Measurements from ENCODE around the gene E2F4.

Gene E2F4

DNA sequence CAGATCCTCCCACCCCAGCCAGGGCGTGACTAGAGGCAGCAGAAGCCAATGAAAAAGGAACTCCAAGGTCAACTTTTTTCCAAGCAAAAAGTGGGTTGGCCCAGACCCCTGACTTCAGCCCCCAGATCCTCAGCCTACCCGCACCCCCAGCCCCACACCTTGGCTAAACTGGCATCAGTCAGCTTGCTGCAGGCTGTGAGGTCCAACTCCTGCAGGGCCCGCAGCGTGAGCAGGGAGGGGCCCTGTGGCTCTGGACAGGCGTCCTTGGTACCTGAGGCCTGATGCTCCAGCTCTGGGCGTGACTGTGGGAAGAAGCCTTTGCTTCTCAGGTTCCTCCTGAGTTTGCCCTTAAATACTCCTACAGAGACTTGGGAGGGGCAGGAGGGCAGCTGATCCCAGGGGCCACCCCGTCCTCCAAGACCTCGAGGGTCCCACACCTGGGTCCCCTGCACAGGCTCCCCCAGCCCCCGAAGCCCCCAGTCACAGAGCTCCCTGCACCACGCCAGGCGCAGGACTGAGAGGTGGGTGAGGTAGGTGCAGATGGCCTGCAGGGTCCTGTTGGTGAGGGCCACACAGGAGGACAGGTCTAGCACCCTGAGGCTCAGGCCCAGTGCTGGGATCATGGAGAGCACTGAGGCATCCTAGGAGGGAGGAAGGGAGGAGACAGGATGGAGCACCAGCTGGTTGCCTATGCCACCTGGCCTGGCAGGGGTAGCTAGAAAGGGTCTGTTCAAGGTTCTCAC lies 16.4 kb downstream of the E2F4 start:
- no peak for DNase-seq (ENCODE audit: low read depth)

DNA sequence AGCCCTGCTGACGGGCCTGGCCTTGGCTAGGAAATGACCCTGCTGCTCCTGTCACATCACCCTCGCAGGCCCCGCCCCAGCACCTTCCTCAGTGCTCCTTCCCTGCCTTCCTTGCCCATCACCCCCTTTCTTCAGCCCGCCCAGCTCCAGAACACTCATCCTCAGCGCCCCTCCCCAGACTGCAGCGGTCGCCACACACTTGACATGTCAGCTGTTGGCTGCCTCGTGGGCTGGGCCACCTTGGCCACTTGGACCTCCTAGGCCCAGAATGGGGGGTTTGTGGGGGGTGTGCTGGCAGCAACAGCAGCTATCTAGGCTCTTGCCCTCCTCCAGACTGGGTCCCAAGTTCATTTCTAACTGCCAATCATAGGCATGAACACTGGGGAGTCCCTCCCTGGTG lies 17.6 kb downstream of the E2F4 start:
- DNase-seq (ENCODE audit: low read depth): no peak

DNA sequence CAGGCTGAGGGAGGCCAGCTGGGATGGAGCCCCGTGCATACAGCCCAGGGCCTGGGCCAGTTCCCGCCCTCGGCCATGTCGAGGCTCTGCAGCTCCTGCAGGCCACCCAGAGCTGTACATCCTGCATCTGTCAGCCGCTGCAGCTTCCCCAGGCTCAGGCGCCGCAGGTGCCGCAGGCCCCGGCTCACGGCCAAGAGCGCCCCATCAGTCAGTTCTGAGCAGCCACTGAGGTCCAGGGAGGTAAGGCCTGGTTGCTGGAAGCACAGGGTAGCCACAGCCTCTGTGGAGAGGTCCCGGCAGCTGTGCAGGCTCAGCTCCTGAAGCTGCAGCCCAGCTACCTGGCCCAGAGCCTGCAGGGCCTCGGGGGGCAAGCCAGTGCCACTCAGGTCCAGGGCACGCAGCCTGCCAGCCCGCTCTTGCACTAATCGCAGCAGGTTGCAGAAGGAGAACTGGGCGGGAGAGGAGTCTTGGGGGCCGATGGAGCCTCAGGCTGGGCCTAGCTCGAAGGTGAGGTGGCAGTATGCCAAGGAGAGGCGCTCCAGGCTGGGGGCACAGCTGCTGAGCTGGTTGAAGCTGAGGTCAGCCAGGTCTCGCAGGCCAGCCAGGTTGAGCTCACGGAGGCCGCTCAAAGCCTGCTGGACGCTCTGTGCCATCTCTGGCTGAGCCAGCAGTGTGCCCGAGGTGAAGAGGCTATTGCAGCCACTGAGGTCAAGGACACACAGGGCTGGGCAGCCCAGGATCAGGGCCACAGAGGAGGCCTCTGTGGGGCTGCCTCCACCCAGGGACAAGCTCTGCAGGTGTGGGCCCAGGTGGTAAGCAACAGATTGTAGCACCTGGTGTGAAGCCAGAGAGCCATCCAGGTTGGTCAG lies 18.3 kb downstream of the E2F4 start:
- DNase-seq (ENCODE audit: low read depth): no peak

DNA sequence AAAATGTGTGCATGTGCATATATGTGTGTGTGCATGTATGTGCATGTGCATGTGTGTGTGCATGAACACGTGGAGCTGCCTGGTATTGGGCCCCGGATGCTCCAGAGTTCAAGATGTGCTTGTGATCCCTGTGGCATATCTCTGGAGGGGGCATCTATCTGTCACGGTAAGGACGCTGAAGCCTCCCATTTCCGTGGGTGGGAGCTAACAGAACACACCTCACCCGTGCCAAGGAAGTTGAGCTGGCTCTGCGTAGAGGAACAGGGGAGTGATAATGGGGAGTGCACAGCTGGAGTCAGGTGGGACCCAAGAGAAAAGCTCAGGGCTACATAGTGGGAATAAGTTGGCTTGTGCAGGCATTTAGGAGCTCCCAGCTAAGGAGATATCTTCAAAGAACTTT lies 19.7 kb downstream of the E2F4 start:
- DNase-seq (ENCODE audit: low read depth): no peak

DNA sequence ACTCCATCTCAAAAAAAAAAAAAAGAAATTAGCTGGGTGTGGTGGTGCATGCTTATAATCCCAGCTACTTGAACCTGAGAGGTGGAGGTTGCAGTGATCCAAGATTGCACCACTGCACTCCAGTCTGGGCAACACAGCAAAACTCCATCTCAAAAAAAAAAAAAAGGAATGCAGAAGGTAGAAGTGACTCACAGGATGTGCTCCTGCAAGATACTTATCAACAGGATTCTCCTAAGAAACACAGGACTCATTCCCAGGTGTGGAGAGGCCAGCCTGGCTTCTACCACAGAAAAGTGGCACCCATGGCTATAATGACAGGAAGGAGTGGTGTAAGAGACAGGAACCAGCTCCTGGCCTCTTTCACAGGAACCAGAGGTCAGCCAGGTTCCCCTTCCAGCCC lies 20.8 kb downstream of the E2F4 start:
- DNase-seq (ENCODE audit: low read depth): no peak

DNA sequence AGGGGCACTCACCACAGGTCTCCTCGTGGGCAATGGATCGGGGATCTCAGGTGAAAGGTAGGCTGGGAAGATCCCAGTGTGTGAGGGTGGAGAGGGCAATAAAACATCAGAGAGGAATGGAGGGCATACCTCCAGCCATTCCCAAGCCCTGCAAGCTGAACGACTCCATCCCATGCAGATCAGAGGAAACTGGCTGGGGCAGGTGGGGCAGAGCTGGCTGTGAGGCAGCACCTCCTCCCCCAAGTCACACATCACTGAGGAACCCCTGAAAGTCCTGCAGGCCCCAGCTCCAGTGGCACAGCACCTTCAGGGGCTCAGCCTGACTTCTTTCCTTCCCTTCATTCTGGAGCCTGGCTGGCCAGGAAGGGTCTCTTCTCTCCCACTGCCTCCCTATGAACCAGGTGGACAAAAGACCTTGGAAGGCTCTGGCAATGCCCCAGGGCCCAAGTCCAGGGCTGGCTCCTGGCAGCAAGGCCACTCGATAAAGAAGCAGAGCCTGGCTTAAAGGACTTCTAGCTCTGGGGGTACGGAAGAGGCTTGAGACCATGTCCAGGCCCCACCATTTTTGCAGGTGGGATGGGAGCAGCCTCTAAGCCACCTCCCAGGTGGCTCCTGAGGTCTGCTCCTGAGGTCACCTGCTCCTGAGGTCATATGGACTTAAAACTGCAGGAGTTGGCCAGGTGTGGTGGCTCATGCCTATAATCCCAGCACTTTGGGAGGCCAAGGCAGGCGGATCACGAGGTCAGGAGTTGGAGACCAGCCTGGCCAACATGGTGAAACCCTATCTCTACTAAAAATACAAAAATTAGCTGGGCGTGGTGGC lies 21.5 kb downstream of the E2F4 start:
- DNase-seq (ENCODE audit: low read depth): no peak

DNA sequence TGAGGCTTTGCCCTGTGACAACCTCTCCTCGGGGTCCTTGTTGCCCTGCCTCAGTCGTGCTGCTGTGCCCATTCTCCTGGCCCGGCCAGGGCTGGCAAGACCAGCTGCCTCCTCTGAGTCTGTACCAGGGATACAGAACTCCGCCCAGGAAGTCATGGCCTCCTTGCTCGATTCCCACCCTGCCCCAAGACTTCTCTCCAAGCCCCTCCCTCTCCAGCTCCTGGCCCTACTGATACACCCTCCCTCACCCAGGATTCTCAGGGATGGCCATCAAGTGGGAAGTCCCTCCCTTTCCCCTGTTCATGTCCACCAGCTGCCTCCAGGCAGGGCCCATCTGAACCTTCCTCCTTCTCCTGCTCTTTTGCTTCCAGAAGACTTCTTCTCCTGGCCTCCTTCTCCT lies 23.8 kb downstream of the E2F4 start:
- no peak for DNase-seq (ENCODE audit: low read depth)

DNA sequence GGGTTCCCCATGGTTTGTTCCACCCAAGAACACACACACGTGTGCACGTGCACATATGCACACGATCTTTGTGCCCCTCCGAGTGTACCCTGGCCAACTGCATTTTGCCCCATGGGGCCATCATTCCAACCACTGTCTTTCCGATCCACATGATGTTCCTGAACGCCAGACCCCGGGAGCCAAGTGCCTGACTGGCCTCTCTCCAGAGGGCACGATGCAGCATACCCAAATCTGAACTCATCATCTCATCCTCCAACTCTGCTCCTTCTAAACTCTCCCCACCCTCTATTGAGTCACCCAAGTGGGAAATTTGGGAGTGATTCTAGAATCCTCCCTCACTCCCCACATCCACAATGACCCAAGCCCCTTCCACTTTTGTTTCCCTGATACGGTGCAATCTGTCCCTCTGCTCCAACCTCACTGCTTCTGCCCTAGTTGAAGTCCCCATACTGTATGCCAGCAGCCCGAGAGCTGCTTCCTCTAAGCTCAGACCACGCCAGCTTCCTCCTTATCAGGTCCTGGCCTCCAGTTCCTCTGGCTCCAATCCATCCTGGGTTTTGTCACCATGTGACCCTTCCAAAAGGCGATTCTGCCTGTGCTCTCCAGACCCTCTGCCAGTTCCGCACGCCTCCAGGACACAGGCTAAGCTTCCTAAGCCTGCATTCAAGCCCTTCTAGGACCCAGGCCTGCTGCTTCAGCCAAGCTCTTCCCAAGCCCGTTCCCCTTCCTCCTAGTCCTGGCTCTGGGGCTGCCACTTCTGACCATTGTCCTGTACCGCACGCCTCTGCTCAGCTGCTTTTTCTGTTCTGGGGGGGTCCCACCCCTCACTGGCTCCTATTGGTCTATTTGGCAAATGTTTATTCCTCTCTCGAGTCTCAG lies 24.9 kb downstream of the E2F4 start:
- no peak for DNase-seq (ENCODE audit: low read depth)

DNA sequence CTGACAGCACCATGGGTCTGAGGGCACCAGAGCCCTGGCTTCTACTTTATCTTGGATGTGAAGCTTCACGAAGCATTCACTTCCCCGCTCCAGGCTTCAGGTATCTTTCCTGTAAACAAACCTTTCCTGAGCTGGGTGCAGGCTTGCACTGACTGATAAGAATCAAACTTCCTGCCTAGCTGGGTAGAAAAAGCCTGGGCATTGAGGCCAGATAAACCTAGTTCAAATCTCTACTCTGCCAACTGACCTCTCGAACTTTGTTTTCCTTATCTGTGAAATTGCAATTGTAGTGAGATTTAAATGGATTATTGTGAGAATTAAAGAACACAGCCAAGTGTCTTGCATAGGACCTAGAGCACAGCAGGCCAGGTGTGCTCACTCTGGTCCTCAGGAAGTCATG lies 32.0 kb downstream of the E2F4 start:
- no peak for DNase-seq (ENCODE audit: low read depth)

DNA sequence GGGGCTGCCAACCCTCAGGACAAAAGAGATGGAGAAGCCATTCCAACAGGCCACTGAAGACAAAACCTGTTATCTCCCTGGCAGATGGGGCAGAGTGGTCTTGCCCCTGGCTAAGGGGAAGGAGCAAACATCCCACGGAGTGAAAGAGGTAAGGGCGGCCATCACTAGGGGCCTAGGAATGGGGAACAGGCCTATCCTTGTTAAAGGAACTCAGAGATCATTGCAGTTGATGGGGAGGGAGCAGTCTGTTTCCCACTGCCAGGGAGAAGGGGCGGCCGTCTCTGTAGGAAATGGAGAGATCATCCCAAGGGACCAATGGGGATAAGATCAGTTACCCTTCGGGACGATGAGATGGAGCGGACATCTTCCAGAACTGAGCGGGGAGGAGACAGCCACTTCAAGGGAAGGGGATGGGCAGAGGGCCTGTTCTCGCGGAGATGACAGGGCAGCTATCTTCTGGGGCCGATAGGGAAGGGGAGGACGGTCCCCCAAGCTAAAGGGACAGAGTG lies 34.4 kb downstream of the E2F4 start:
- no peak for DNase-seq (ENCODE audit: low read depth)

DNA sequence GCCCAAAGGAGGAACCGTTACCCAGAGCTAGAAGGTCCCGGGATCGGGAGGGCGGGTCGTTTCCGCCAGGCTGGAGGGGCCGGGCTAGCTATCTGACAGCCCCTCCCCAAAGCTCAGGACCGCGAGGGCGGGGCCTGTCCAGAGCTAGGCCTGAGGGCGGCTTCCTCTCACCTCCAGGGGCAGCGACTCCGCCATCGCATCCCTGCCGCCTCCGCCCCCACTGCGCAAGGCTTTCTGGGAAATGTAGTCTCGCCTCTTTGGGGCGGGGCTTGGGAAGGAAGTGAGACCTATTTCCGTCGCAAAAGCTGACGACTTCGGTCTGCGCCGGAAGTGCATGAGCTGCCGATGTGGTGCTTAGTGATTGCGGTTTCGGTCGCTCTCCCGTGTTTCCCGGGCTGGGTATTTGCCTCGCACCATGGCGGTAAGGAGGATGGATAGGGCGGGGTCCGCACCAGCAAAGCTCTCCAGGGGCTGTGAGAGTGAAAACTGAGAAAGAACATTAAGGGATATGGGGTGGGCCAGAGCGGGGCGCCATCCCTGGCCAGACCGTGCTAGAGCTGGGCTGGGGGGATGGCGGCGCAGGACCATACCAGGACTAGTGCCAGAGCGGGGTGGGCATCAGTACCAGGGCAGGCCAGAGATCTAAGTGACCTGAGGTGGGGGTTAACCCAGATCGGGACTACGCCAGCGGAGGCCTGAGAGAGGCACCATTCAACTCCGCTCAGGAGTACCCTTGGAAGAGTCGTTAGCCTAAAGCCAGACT lies 35.0 kb downstream of the E2F4 start, which contains the start of gene TMEM208:
TSS of gene TMEM208 (plus strand) at position 327 of the 763 bp plus-strand sequence. CDS start at position 416, 89 bp downstream.
- DNase-seq (ENCODE audit: low read depth): peak; percentile 96

DNA sequence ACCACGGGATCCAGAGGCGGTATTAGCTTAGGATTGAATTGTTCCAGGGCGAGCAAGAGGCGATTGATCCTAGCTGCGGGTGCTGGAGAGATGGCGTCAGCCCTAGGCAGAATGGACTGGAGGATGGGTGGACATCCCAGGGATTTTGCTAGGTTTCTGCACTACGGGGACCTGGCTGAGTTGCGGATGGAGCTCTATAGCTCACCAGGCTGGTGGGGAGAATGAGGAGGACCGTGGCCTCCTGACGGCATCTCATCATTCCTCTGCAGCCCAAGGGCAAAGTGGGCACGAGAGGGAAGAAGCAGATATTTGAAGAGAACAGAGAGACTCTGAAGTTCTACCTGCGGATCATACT lies 35.6 kb downstream of the E2F4 start:
- no peak for DNase-seq (ENCODE audit: low read depth)

DNA sequence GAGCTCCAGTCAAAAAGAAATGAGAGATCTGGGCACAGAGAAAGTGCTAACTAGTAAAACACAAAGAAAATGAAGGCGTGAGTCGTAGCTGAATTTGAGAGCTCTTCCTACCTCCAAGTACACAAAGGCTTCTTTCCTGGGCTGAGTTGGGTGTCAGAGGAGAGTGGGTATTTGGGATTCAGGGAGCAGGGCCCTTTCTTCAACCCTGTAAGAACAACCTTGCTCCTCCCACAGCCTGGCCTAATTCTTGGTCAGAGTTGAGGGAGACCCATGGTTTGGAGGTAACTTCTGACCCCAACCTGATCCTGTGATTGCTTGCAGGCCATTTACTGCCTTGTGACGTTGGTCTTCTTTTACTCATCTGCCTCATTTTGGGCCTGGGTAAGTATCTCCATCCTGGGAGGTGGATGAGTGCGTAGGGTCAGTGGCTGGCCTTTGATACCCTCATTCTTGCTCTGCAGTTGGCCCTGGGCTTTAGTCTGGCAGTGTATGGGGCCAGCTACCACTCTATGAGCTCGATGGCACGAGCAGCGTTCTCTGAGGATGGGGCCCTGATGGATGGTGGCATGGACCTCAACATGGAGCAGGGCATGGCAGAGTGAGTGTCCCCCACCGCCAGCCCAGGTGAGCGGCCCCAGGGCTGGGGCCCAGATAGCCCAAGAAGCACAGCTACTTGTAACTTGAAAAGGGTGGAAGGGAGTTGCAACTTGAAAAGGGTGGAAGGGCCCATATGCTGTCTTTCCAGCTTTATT lies 36.3 kb downstream of the E2F4 start:
- DNase-seq (ENCODE audit: low read depth): no peak

DNA sequence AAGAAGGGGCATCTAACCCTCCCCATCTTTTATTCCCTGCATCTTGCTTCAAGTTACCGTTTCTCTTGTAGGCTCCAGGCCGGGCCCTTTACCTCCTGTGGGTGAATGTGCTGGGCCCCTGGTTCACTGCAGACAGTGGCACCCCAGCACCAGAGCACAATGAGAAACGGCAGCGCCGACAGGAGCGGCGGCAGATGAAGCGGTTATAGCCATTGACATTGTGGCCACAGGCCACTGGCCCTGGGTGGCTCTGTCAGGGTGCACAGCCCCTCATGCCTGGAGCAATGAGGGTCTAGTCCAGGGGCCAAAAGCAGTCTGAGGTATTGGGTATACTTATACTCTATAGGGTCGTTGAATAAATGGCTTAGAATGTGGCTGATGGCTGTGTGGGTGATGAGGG lies 37.0 kb downstream of the E2F4 start:
- DNase-seq (ENCODE audit: low read depth): no peak

DNA sequence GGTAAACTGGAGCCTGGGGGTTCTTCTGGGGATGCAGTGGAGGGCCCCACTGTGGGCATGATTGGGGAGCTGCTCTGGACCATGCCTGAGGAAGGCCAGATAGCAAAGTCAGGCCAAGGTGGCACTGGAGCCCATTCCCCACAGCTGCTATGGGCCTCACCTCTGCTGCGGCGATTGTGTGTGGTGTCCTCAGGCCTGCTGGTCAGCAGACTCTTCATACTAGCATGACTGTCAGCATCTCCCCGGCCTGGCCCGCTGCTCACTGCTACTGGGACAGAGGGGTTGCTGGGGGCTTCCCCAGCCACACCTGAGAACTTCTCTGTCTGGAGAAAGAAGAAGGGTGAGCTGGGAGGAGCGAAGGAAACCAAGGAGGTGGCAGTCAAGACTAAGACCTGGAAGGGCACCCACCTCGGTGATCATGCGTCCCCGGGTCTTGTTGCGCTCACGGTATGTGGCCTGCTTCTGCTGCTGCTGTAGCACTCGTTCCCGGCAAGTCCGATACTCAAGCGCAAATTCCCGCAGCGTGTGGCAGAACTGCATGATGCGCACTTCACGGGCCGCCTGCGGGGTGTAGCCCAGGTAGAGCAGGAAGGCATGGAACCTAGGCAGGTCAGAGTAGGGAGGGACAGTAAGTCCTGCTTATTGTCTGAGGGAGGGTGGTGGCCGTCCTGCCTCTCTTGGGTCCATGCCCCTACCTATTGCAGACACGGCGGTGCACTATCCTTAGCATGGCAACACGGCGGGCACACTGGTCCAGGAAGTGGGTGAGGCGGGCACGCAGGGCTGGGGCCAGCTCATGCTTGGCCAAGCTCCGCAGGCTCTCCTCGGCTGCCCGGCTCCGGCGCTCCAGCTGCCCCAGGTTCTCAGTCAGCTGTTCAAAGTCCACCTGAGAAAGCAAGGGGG lies 38.2 kb downstream of the E2F4 start:
- no peak for DNase-seq (ENCODE audit: low read depth)

DNA sequence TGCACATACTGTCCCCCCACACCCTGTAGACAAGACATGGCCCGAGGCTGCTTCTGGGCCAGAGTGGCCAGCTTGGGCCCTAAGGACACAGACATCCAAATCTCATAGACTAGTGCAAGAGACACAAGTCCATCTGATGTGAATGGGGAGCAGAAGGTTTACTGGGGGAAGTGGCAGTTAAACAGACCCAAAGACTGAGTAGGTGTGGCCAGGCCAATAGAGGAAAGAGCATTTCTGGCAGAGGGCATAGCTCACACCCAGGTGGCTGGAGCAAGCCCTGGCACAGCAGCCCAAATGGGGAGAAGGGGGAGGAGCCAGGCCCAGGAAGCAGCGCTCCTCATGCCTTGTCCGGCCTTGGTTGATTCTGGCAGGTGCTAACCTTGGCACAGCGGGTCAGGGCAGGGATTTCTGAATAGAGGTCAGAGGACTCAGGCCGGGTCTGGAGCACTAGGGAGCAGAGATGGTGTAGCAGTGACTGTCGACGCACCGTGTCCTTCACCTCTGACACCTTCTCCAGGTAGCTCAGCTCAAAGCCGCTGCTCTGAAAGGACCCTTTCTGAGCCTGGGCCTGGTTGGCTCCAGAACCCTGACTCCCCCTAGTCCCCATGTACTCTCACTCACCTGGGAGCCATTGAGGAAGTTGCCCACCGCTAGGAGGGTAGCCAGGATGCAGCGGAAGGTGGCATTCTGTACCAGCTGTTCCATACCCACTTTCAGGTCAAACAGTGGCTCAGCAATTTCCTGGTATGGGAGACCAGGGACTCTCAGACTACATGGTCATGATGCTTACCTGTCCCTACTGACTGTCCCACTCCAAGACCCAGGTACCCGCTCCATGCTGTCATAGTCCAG lies 39.1 kb downstream of the E2F4 start:
- DNase-seq (ENCODE audit: low read depth): no peak

DNA sequence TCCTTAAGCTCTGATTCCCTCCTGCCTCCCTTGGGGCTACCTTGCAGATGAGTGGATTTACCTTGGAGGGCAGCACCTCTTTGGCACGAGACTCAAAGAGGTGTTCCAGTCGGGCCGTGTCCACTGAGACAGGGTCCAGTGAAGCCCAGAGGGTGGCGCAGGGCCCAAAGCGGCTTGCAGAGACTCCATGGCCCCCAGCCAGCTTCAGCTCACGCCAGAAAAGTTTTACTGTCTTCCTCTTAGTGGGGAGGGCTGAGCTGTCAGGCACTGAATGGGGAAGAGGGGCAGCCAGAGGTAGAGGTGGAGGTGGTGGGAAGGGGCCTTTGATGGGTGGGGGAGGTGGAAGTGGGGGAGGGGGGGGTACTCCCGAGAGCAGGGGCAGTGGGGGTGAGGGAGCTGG lies 41.6 kb downstream of the E2F4 start:
- DNase-seq (ENCODE audit: low read depth): no peak

DNA sequence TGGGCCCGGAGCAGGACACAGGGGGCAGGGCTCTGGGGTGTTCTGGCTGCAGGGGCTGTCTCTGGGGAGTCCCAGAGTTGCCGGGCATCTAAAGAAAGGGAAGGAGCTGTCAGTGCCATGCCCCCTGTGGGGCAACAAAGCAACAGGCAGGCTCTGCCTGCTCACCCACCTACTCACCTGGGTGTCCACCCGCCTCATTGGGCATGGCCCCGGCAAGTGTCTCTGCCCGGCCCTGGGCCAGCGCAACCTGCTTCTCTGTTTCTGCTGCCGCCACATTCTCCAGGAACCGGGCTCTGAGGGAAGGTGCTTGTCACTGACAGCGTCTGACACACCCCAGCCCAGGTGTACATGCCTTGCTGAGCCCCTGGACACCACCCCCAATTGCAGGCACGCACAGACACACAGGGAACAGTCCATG lies 42.2 kb downstream of the E2F4 start:
- DNase-seq (ENCODE audit: low read depth): no peak

Data from activated gamma-delta T cell treated with anti-CD3 and anti-CD28 coated beads, Interleukin-2, amount 50 U/mL, for 16 hours (primary cell).